K562 (cell line): Measurements from ENCODE around the gene DKK3. TPM values are rescaled to one million over a fixed set of nuclear protein-coding genes. Genes with fewer than 3 reads are reported as not detected.

ENCODE experiments used
- CTCF ChIP-seq, 3 experiments: IDR thresholded peaks in 2 of 3; conservative IDR thresholded peaks in 1 of 3; 2 replicates each; pipeline ENCODE4 v1.5.1; 2011 to 2012; ENCODE audit warnings: low read length in 3 of 3, mild to moderate bottlenecking in 3 of 3, control low read depth in 2 of 3, improper control_type of control experiment in 1 of 3, inconsistent platforms in 1 of 3, low read depth in 1 of 3, mixed read lengths in 1 of 3, moderate library complexity in 1 of 3; ENCODE audit not compliant: insufficient read depth in 2 of 3
- FOXO4 ChIP-seq: fragments of 450-650 bp; formaldehyde crosslinking; IDR thresholded peaks from 2 replicates; pipeline ENCODE4 v1.4.0; 2020; ENCODE audit warnings: mild to moderate bottlenecking, moderate library complexity
- MAX ChIP-seq: sonication (generic); formaldehyde crosslinking; IDR thresholded peaks from 2 replicates; pipeline ENCODE4 v1.9.0; 2022; ENCODE audit warnings: mild to moderate bottlenecking, missing genetic modification reagents
- MGA ChIP-seq: fragments of 450-650 bp; IDR thresholded peaks from 2 replicates; pipeline ENCODE4 v1.6.1; 2016; ENCODE audit warnings: mild to moderate bottlenecking, moderate library complexity
- NUFIP1 ChIP-seq: fragments of 450-650 bp; IDR thresholded peaks from 2 replicates; pipeline ENCODE4 v1.6.1; 2018; ENCODE audit not compliant: partially characterized antibody
- ZBTB12 ChIP-seq: fragments of 250-450 bp; sonication (Bioruptor Pico); IDR thresholded peaks from 2 replicates; pipeline ENCODE4 v1.4.0; 2020
- ZNF133 ChIP-seq: fragments of 250-450 bp; sonication (Bioruptor Pico); IDR thresholded peaks from 2 replicates; pipeline ENCODE4 v1.4.0; 2020; ENCODE audit warnings: mild to moderate bottlenecking
- ZNF316 ChIP-seq: fragments of 450-650 bp; IDR thresholded peaks from 2 replicates; pipeline ENCODE4 v1.6.1; 2016
- polyA plus RNA-seq, 8 experiments: library from polyadenylated mRNA; depleted of rRNA in 4 of 8; stranded (reverse) in 5 of 8; unstranded in 3 of 8; fragments of >200 nt; fragmentation: Nextera tagmentation in 2 of 8; fragmentation: Illumina TruSeq in 1 of 8; extraction: Ambion mirVana in 2 of 8; extraction: Trizol in 1 of 8; gene quantifications; 2 replicates each; pipeline versions ENCODE4 v1.2.1 to v1.2.3, GENCODE V29; 2011 to 2014; ENCODE audit warnings: inconsistent platforms in 1 of 8, missing spikeins in 1 of 8
- total RNA-seq, 7 experiments: library from RNA; depleted of rRNA in 6 of 7; stranded (reverse); fragments of >200 nt in 6 of 7; fragmentation: Illumina TruSeq in 2 of 7; extraction: Trizol in 2 of 7; gene quantifications; 2 replicates each; pipeline versions ENCODE4 v1.2.1 to v1.2.3, GENCODE V29; 2011 to 2021; ENCODE audit warnings: low replicate concordance in 1 of 7

The DKK3 gene
- total and polyA plus RNA-seq, 9 of the 15 experiments (the other 6 are each of a cell fraction or from before 2014, with no cell fraction given) = 0.14 to 0.85 (median 0.38) TPM; not detected in 6

GRCh38 chr11:11987503-11988022 is 20.9 kb downstream of the DKK3 start (continued):
- peak; percentile 30; the same call in 1 of the 2 replicates for TF ChIP-seq MGA
- TF ChIP-seq FOXO4 = no peak
- TF ChIP-seq ZBTB12 (CRISPR knock-in tag) = no peak
- TF ChIP-seq NUFIP1 = no peak
- TF ChIP-seq CTCF (IDR thresholded peaks at IDR 0.05 in 2 of 3, conservative IDR thresholded peaks at IDR 0.05 in 1 of 3; ENCODE audit: insufficient read depth in 2 of 3, low read depth in 1 of 3, low read length in 3 of 3) = peak; percentile 16 to 48 (median 35); a peak in 4 of 6 replicates
- peak; percentile 52 for TF ChIP-seq MAX (CRISPR knock-in tag)
- no peak for TF ChIP-seq ZNF133 (CRISPR knock-in tag)
- peak; percentile 21; the same call in 1 of the 2 replicates for TF ChIP-seq ZNF316
